GM23338 (cell line): ENCODE measurements around the gene CDK18. TPM values are rescaled to one million over a fixed set of nuclear protein-coding genes. Genes with fewer than 3 reads are reported as not detected.

Source experiments
- ATAC-seq: fragments of 200-7000 bp; cut with Tn5 transposase; 3 replicates; pipeline ENCODE4 v1.9.1; 2020
- DNase-seq: peaks from one replicate; pipeline ENCODE4 v3.0.0-alpha.2; 2015; ENCODE audit warnings: low spot score
- H2AFZ ChIP-seq: fragments of 200-600 bp; sonication (generic); 2 replicates; pipeline ENCODE4 v1.8.0; 2016; ENCODE audit warnings: antibody characterized with exemption, mild to moderate bottlenecking, moderate library complexity
- H3F3A ChIP-seq: fragments of 200-600 bp; sonication (generic); replicated peaks from 2 replicates; pipeline ENCODE4 v1.8.0; 2017; ENCODE audit warnings: antibody characterized with exemption, mixed run types, low read depth
- H3K27ac ChIP-seq: fragments of 200-600 bp; sonication (generic); 2 replicates; pipeline ENCODE4 v1.6.1; 2016; ENCODE audit warnings: low read depth
- H3K27me3 ChIP-seq: fragments of 200-600 bp; sonication (generic); 2 replicates; pipeline ENCODE4 v1.8.0; 2016; ENCODE audit warnings: mild to moderate bottlenecking, mixed run types, moderate library complexity; ENCODE audit not compliant: insufficient read depth
- H3K36me3 ChIP-seq: fragments of 200-600 bp; sonication (generic); 2 replicates; pipeline ENCODE4 v1.8.0; 2016; ENCODE audit warnings: mild to moderate bottlenecking; ENCODE audit not compliant: insufficient read depth
- H3K4me1 ChIP-seq: fragments of 200-600 bp; sonication (generic); 2 replicates; pipeline ENCODE4 v1.8.0; 2016; ENCODE audit warnings: mild to moderate bottlenecking, moderate library complexity; ENCODE audit not compliant: insufficient read depth
- H3K4me2 ChIP-seq: fragments of 200-600 bp; sonication (generic); 2 replicates; pipeline ENCODE4 v1.7.1; 2017; ENCODE audit warnings: mixed run types
- H3K4me3 ChIP-seq: fragments of 200-600 bp; sonication (generic); 2 replicates; pipeline ENCODE4 v1.6.1; 2016; ENCODE audit warnings: mixed run types
- H3K79me2 ChIP-seq: fragments of 200-600 bp; sonication (generic); replicated peaks from 2 replicates; pipeline ENCODE4 v1.8.0; 2017; ENCODE audit warnings: mild to moderate bottlenecking; ENCODE audit not compliant: insufficient read depth
- H3K9me2 ChIP-seq: fragments of 200-600 bp; sonication (generic); 2 replicates; pipeline ENCODE4 v1.8.0; 2017; ENCODE audit not compliant: insufficient read depth
- H4K20me1 ChIP-seq: fragments of 200-600 bp; sonication (generic); replicated peaks from 2 replicates; pipeline ENCODE4 v1.8.0; 2017; ENCODE audit warnings: mild to moderate bottlenecking; ENCODE audit not compliant: insufficient read depth
- H3K27ac Mint-ChIP-seq: 2 replicates; pipeline ENCODE4 v1.8.0; 2020; ENCODE audit warnings: inconsistent platforms, mild to moderate bottlenecking, moderate library complexity, mixed read lengths
- H3K27me3 Mint-ChIP-seq: 3 replicates; pipeline ENCODE4 v1.8.0; 2022; ENCODE audit warnings: low read depth, mild to moderate bottlenecking, moderate library complexity, mixed read lengths, inconsistent platforms; ENCODE audit not compliant: insufficient read depth, poor library complexity
- H3K36me3 Mint-ChIP-seq: 3 replicates; pipeline ENCODE4 v1.8.0; 2021; ENCODE audit warnings: low read depth, mild to moderate bottlenecking, inconsistent platforms, moderate library complexity, mixed read lengths
- H3K4me1 Mint-ChIP-seq: 3 replicates; pipeline ENCODE4 v1.8.0; 2020; ENCODE audit warnings: mild to moderate bottlenecking, inconsistent platforms, mixed read lengths
- H3K4me3 Mint-ChIP-seq: 3 replicates; pipeline ENCODE4 v1.8.0; 2021; ENCODE audit warnings: moderate library complexity, mild to moderate bottlenecking, inconsistent platforms, mixed read lengths
- H3K9me3 Mint-ChIP-seq: 3 replicates; pipeline ENCODE4 v1.8.0; 2020; ENCODE audit warnings: moderate library complexity, mild to moderate bottlenecking, inconsistent platforms, mixed read lengths
- CREB1 ChIP-seq: fragments of 250-450 bp; sonication (Bioruptor Pico); IDR thresholded peaks from 2 replicates; pipeline ENCODE4 v1.5.0; 2020; ENCODE audit warnings: low read depth, mild to moderate bottlenecking, moderate library complexity
- CTCF ChIP-seq, 2 experiments: fragments of 200-600 bp in 1 of 2; sonication (generic) in 1 of 2; conservative IDR thresholded peaks; 2 replicates each; pipeline versions ENCODE4 v1.5.1 to v1.6.1; 2016 to 2017; ENCODE audit warnings: antibody characterized with exemption in 2 of 2, low read depth in 2 of 2, mild to moderate bottlenecking in 2 of 2, moderate library complexity in 1 of 2
- ETS1 ChIP-seq: IDR thresholded peaks from 2 replicates; pipeline ENCODE4 v1.6.1; 2016; ENCODE audit warnings: antibody characterized with exemption
- EZH2 ChIP-seq: fragments of 200-600 bp; sonication (generic); IDR thresholded peaks from one replicate; pipeline ENCODE4 v1.8.0; 2017; ENCODE audit warnings: antibody characterized with exemption, mild to moderate bottlenecking, low read depth; ENCODE audit not compliant: unreplicated experiment
- EZH2phosphoT487 ChIP-seq: fragments of 200-600 bp; sonication (generic); IDR thresholded peaks from one replicate; pipeline ENCODE4 v1.8.1; 2018; ENCODE audit warnings: antibody characterized with exemption; ENCODE audit not compliant: unreplicated experiment
- JUNB ChIP-seq: IDR thresholded peaks from one replicate; pipeline ENCODE4 v1.6.1; 2016; ENCODE audit warnings: antibody characterized with exemption; ENCODE audit not compliant: unreplicated experiment
- NANOG ChIP-seq: IDR thresholded peaks from 2 replicates; pipeline ENCODE4 v1.6.1; 2016; ENCODE audit warnings: antibody characterized with exemption, borderline replicate concordance
- POLR2AphosphoS5 ChIP-seq: IDR thresholded peaks from 2 replicates; pipeline ENCODE4 v1.6.1; 2016; ENCODE audit warnings: antibody characterized with exemption, low read depth
- REST ChIP-seq: IDR thresholded peaks from one replicate; pipeline ENCODE4 v1.6.1; 2018; ENCODE audit warnings: antibody characterized with exemption; ENCODE audit not compliant: unreplicated experiment
- STAT1 ChIP-seq: IDR thresholded peaks from one replicate; pipeline ENCODE4 v1.6.1; 2016; ENCODE audit warnings: antibody characterized with exemption; ENCODE audit not compliant: unreplicated experiment
- ZNF114 ChIP-seq: fragments of 250-450 bp; sonication (Bioruptor Pico); IDR thresholded peaks from 2 replicates; pipeline ENCODE4 v1.5.0; 2020; ENCODE audit warnings: mild to moderate bottlenecking, moderate library complexity
- ZNF331 ChIP-seq: fragments of 250-450 bp; sonication (Bioruptor Pico); IDR thresholded peaks from 2 replicates; pipeline ENCODE4 v1.5.0; 2020; ENCODE audit warnings: low read depth, mild to moderate bottlenecking, moderate library complexity
- ZNF462 ChIP-seq: fragments of 250-450 bp; sonication (Bioruptor Pico); IDR thresholded peaks from 2 replicates; pipeline ENCODE4 v1.5.0; 2020; ENCODE audit warnings: mild to moderate bottlenecking, moderate library complexity
- polyA plus RNA-seq: library from polyadenylated mRNA; unstranded; fragments of >200 nt; fragmentation: Nextera tagmentation; extraction: Ambion mirVana; gene quantifications from 2 replicates; pipeline ENCODE4 v1.2.1, GENCODE V29; 2016
- total RNA-seq: library from RNA; depleted of rRNA; stranded (reverse); fragments of >200 nt; shearing (Covaris generic); gene quantifications from 2 replicates; pipeline ENCODE4 v1.2.3, GENCODE V29; 2014

CDK18 gene
- total and polyA plus RNA-seq, 2 experiments from 2014 or later = 21.1 to 46.5 TPM

- ATAC-seq (no peak), DNase-seq (no peak)
- Histone ChIP-seq H3K27ac (no peak overlapping the region), H3K79me2 (no peaks in the 10 kb centered on the region), H3K4me3 (no peak overlapping the region), H3K36me3 (no peaks in the 10 kb centered on the region), H3K4me2 (no peak overlapping the region), H3K4me1 (peaks cover 11% of the 10 kb centered on the region; the same call in 1 of the 2 replicates), H3K27me3 (no peaks in the 10 kb centered on the region; the same call in 1 of the 2 replicates), H4K20me1 (no peaks in the 10 kb centered on the region), H2AFZ (peak overlapping the region; percentile 81), H3K9me2 (no peaks in the 10 kb centered on the region), H3F3A (0 out of 2 replicates have a peak, but pooled peaks cover 2% of the 10 kb centered on the region)
- peaks cover 26% of the 10 kb centered on the region for H3K27me3 Mint-ChIP-seq
- peaks cover 8% of the 10 kb centered on the region for H3K9me3 Mint-ChIP-seq
- H3K27ac Mint-ChIP-seq = no peak overlapping the region
- TF ChIP-seq NANOG (no peak), REST (no peak), ZNF462 (no peak), EZH2 (no peak), CREB1 (CRISPR knock-in tag) (no peak), STAT1 (no peak), POLR2AphosphoS5 (no peak), EZH2phosphoT487 (no peak), ZNF331 (no peak), ZNF114 (CRISPR knock-in tag) (no peak), CTCF (conservative IDR thresholded peaks at IDR 0.05; ENCODE audit: low read depth in 2 of 2) (no peak), JUNB (no peak), ETS1 (no peak)
- H3K4me3 Mint-ChIP-seq = peak overlapping the region; percentile 27; the same call in 1 of the 3 replicates
- H3K36me3 Mint-ChIP-seq = no peaks in the 10 kb centered on the region; the same call in 1 of the 3 replicates
- peaks cover 54% of the 10 kb centered on the region for H3K4me1 Mint-ChIP-seq
Observed at GRCh38 chr1:205480349-205480985, 24.0 kb upstream of the CDK18 start.
